B cell (primary cell): ENCODE data around the gene MTHFD1L. TPM values are rescaled to one million over a fixed set of nuclear protein-coding genes. Genes with fewer than 3 reads are reported as not detected.

ENCODE experiments used
- ATAC-seq: fragments of 200-7000 bp; cut with Tn5 transposase; one replicate; pipeline ENCODE4 v1.10.0; 2021; ENCODE audit warnings: low read depth, mild to moderate bottlenecking, moderate number of reproducible peaks, moderate library complexity
- CTCF ChIA-PET: fragments of 350-600 bp; sonication (Branson Sonifier 250); formaldehyde crosslinking; loops from one replicate; lab custom pipeline; 2021; ENCODE audit warnings: antibody characterized with exemption, inconsistent platforms; lab: Charles Lee
- POLR2A ChIA-PET: fragments of 350-600 bp; sonication (Branson Sonifier 250); formaldehyde crosslinking; loops from one replicate; lab custom pipeline; 2021; ENCODE audit warnings: antibody characterized with exemption; lab: Charles Lee
- DNase-seq: peaks from one replicate; pipeline ENCODE4 v3.0.0; 2013
- H2AFZ ChIP-seq: 2 replicates; pipeline ENCODE4 v1.6.1; 2012; ENCODE audit warnings: mild to moderate bottlenecking, low read depth, low read length; ENCODE audit not compliant: insufficient read depth, poor library complexity, severe bottlenecking
- H3K27ac ChIP-seq, 2 donors: 1 replicate in 1 of 2; 2 replicates in 1 of 2; pipeline ENCODE4 v1.5.1; 2012 to 2013; ENCODE audit warnings: low read length in 2 of 2, mild to moderate bottlenecking in 2 of 2, moderate library complexity in 1 of 2
- H3K27me3 ChIP-seq, 4 experiments: fragments of 200-600 bp in 1 of 4; sonication (generic) in 1 of 4; replicated peaks in 1 of 4; 1 replicate in 2 of 4; 2 replicates in 2 of 4; pipeline versions ENCODE4 v1.6.1 to v1.7.0; 2013 to 2016; ENCODE audit warnings: low read length in 3 of 4, mild to moderate bottlenecking in 2 of 4, mixed read lengths in 1 of 4, moderate library complexity in 1 of 4; ENCODE audit not compliant: insufficient read depth in 4 of 4, control insufficient read depth in 3 of 4; ENCODE audit errors: control extremely low read depth in 1 of 4
- H3K36me3 ChIP-seq, 2 experiments: replicated peaks in 1 of 2; 1 replicate in 1 of 2; 2 replicates in 1 of 2; pipeline versions ENCODE4 v1.6.1 to v1.7.1; 2013; ENCODE audit warnings: low read length in 1 of 2; ENCODE audit not compliant: insufficient read depth in 2 of 2, control insufficient read depth in 1 of 2; ENCODE audit errors: control extremely low read depth in 1 of 2, extremely low read depth in 1 of 2
- H3K4me1 ChIP-seq, 2 donors: fragments of 200-600 bp in 1 of 2; sonication (generic) in 1 of 2; 1 replicate in 1 of 2; 2 replicates in 1 of 2; pipeline versions ENCODE4 v1.5.1 to v1.6.1; 2013 to 2017; ENCODE audit warnings: low read length in 2 of 2; ENCODE audit not compliant: control insufficient read depth in 2 of 2, insufficient read depth in 2 of 2
- H3K4me2 ChIP-seq: replicated peaks from 2 replicates; pipeline ENCODE3; 2012; ENCODE audit warnings: mild to moderate bottlenecking, low read depth, low read length; ENCODE audit not compliant: poor library complexity, severe bottlenecking
- H3K4me3 ChIP-seq, 5 experiments: fragments of 200-600 bp in 1 of 5; sonication (generic) in 1 of 5; 1 replicate in 3 of 5; 2 replicates in 2 of 5; pipeline versions ENCODE4 v1.5.1 to v1.7.0; 2011 to 2016; ENCODE audit warnings: low read length in 4 of 5, mild to moderate bottlenecking in 4 of 5, low read depth in 2 of 5, control low read depth in 1 of 5, moderate library complexity in 1 of 5; ENCODE audit not compliant: insufficient read depth in 1 of 5; ENCODE audit errors: control extremely low read depth in 1 of 5, extremely low read depth in 1 of 5
- H3K79me2 ChIP-seq: fragments of 200-600 bp; sonication (generic); one replicate; pipeline ENCODE4 v1.6.0; 2016; ENCODE audit warnings: low read length; ENCODE audit not compliant: control insufficient read depth, insufficient read depth
- H3K9ac ChIP-seq: fragments of 200-600 bp; sonication (generic); 2 replicates; pipeline ENCODE4 v1.6.1; 2017; ENCODE audit warnings: mild to moderate bottlenecking, low read length, moderate library complexity
- H3K9me3 ChIP-seq, 3 donors: one replicate each; pipeline versions ENCODE4 v1.6.1 to v1.7.1; 2013; ENCODE audit warnings: low read length in 2 of 3; ENCODE audit not compliant: control insufficient read depth in 2 of 3, insufficient read depth in 1 of 3; ENCODE audit errors: control extremely low read depth in 1 of 3
- H4K20me1 ChIP-seq: 2 replicates; pipeline ENCODE4 v1.6.0; 2012; ENCODE audit warnings: mild to moderate bottlenecking, low read length; ENCODE audit not compliant: insufficient read depth, control insufficient read depth, poor library complexity, severe bottlenecking
- H3K27ac Mint-ChIP-seq: one replicate; pipeline ENCODE4 v1.8.0; 2021; ENCODE audit warnings: mixed read lengths
- H3K27me3 Mint-ChIP-seq: one replicate; pipeline ENCODE4 v1.8.0; 2021; ENCODE audit warnings: mixed read lengths
- H3K4me1 Mint-ChIP-seq: one replicate; pipeline ENCODE4 v1.8.0; 2021; ENCODE audit warnings: mixed read lengths
- H3K4me3 Mint-ChIP-seq: one replicate; pipeline ENCODE4 v1.8.0; 2021; ENCODE audit warnings: mixed read lengths
- H3K9me3 Mint-ChIP-seq: one replicate; pipeline ENCODE4 v1.8.0; 2022; ENCODE audit warnings: mixed read lengths; ENCODE audit not compliant: insufficient read depth
- EZH2 ChIP-seq: IDR thresholded peaks from 2 replicates; pipeline ENCODE4 v1.6.1; 2012; ENCODE audit warnings: borderline replicate concordance, low read depth, mild to moderate bottlenecking, moderate library complexity, low read length; ENCODE audit not compliant: insufficient read depth, poor library complexity, severe bottlenecking
- WGBS: methylation state at CpG from one replicate; pipeline ENCODE4 v1.1.5; 2013; ENCODE audit warnings: missing lambda C conversion rate; ENCODE audit not compliant: insufficient coverage; 5-methylcytosine and 5-hydroxymethylcytosine counted together
- intact Hi-C: fragments of 100-400 bp; cut with micrococcal nuclease; formaldehyde crosslinking; loops from one replicate; pipeline ENCODE4 v1.10.0; 2022
- polyA plus RNA-seq: library from polyadenylated mRNA; depleted of rRNA; stranded (reverse); fragments of >200 nt; gene quantifications from 2 replicates; pipeline ENCODE4 v1.2.3, GENCODE V29; 2012
- total RNA-seq, 2 donors: library from RNA; stranded (reverse); fragments of 120-200 nt in 1 of 2; gene quantifications; 1 replicate in 1 of 2; 2 replicates in 1 of 2; pipeline versions ENCODE4 v1.2.3 to v1.2.4, GENCODE V29; 2013 to 2022
- TF ChIP-seq, protein P1 (sequence below): fragments of 200-600 bp; IDR thresholded peaks from one replicate; pipeline ENCODE4 v1.8.0; 2022; ENCODE audit warnings: antibody characterized with exemption, mild to moderate bottlenecking

MTHFD1L gene
- total and polyA plus RNA-seq, 2 donors (not counting 1 experiment from before 2014, with no cell fraction given), result 2.9 to 16.1 TPM

DNA sequence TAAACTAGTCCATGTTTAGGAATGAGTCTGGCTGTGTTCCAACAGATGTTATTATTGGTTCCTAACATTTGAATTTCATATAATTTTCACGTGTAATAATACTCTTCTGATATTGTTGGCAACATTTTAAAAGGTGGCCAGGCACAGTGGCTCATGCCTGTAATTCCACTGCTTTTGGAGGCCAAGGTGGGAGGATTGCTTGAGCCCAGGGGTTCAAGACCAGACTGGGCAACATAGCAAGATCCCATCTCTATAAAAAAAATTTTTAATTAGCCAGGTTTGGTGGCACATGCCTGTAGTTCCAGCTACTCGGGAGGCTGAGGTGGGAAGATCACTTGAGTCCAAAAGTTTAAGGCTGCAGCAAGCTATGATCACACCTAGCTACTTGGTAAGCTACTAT, 116.2 kb downstream of the MTHFD1L start:
- peaks cover 0 to 13% of the 10 kb centered on the region in 2 donors for H3K4me1 ChIP-seq
- H3K4me1 Mint-ChIP-seq, result peaks cover 23% of the 10 kb centered on the region
- no peaks in the 10 kb centered on the region for H3K9me3 ChIP-seq
- H3K4me2 ChIP-seq, result no peak overlapping the region
- no peak overlapping the region for H3K9ac ChIP-seq
- H3K36me3 ChIP-seq, result no peaks in the 10 kb centered on the region
- intact Hi-C loops, result no loop called here
- ChIA-PET CTCF (no interaction called here), POLR2A (no interaction called here)
- no peaks in the 10 kb centered on the region for H3K27me3 ChIP-seq
- H3K27ac ChIP-seq, result no peak overlapping the region
- DNase-seq, result no peak
- H3K27me3 Mint-ChIP-seq, result no peaks in the 10 kb centered on the region
- H3K9me3 Mint-ChIP-seq, result no peaks in the 10 kb centered on the region
- no peak for TF ChIP-seq EZH2
- TF ChIP-seq, protein P1, sequence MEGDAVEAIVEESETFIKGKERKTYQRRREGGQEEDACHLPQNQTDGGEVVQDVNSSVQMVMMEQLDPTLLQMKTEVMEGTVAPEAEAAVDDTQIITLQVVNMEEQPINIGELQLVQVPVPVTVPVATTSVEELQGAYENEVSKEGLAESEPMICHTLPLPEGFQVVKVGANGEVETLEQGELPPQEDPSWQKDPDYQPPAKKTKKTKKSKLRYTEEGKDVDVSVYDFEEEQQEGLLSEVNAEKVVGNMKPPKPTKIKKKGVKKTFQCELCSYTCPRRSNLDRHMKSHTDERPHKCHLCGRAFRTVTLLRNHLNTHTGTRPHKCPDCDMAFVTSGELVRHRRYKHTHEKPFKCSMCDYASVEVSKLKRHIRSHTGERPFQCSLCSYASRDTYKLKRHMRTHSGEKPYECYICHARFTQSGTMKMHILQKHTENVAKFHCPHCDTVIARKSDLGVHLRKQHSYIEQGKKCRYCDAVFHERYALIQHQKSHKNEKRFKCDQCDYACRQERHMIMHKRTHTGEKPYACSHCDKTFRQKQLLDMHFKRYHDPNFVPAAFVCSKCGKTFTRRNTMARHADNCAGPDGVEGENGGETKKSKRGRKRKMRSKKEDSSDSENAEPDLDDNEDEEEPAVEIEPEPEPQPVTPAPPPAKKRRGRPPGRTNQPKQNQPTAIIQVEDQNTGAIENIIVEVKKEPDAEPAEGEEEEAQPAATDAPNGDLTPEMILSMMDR, result no peak
- no peaks in the 10 kb centered on the region for H4K20me1 ChIP-seq
- no peak overlapping the region for H3K27ac Mint-ChIP-seq
- no peak overlapping the region for H2AFZ ChIP-seq
- WGBS, result no CpG with 5 or more reads among the region's 2 CpGs
- ATAC-seq, result no peak
- no peak overlapping the region for H3K4me3 Mint-ChIP-seq
- H3K79me2 ChIP-seq, result no peaks in the 10 kb centered on the region
- no peak overlapping the region for H3K4me3 ChIP-seq

DNA sequence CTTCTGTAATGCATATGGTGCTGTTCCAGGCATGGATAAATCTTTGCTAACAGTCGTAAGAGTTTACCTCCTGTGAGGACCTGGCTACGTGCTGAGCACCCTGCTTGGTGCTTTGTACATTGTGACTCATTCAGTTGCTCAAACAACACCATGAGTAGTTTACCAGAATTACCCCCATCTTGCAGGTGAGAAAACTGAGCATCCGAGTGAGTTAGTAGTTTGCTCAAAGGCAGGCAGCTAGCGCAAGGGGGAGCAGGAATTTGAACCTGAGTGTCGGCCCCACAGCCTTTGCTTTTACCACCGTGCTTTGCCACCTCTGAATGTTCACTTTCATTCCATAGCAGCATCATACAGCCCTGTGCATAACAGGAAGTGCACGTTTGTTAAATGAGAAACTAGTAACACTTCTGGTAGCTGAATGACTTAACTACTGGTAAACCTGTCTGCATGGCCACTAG, 121.9 kb downstream of the MTHFD1L start:
- TF ChIP-seq, protein P1, result no peak
- no peak for TF ChIP-seq EZH2
- Mint-ChIP-seq H3K4me1 (peaks cover 3% of the 10 kb centered on the region), H3K27me3 (no peaks in the 10 kb centered on the region), H3K9me3 (no peaks in the 10 kb centered on the region), H3K4me3 (no peak overlapping the region), H3K27ac (no peak overlapping the region)
- Histone ChIP-seq H2AFZ (no peak overlapping the region), H3K9ac (no peak overlapping the region), H3K36me3 (no peaks in the 10 kb centered on the region), H3K27ac (no peak overlapping the region), H3K4me2 (no peak overlapping the region), H3K27me3 (no peaks in the 10 kb centered on the region), H3K9me3 (no peaks in the 10 kb centered on the region), H3K4me1 (no peaks in the 10 kb centered on the region), H3K79me2 (no peaks in the 10 kb centered on the region), H4K20me1 (no peaks in the 10 kb centered on the region), H3K4me3 (no peak overlapping the region)
- 100% methylated on average over 1 of the region's 7 CpGs for WGBS
- intact Hi-C loops, result no loop called here
- no peak for ATAC-seq
- ChIA-PET CTCF (no interaction called here), POLR2A (no interaction called here)
- DNase-seq, result no peak
